NCI-H526 treated with DMSO at 0.1 percent for 48 hours (cell line): Measurements from ENCODE around the gene WDR7.

Experiments
- DNase-seq: peaks from one replicate; lab custom pipeline; 2025; lab: John Stamatoyannopoulos, UW

WDR7 gene

GRCh38 chr18:56937874-56938430, 286.8 kb downstream of the WDR7 start:
- no peak for DNase-seq

- DNase-seq = no peak
Observed at GRCh38 chr18:56945171-56946083, 294.3 kb downstream of the WDR7 start.

DNA sequence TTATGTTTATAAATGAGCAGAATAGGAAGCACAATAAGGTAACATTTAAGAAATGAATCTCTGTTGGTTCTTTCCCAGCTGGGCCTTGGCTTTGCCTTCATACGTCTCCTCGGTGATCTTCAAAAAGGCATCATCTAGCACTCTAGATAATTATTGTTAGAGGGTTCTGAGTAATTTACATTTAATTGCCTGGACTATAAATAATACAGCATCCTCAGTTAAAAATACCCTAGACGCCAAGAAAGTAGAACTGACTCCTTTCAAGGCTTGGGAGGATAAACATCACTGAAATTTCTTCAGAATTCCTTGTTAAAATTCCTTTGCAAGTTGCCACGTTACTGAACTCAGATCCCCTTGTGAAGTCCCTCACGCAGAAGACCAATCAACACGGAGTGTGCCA, 296.1 kb downstream of the WDR7 start:
- no peak for DNase-seq

DNA sequence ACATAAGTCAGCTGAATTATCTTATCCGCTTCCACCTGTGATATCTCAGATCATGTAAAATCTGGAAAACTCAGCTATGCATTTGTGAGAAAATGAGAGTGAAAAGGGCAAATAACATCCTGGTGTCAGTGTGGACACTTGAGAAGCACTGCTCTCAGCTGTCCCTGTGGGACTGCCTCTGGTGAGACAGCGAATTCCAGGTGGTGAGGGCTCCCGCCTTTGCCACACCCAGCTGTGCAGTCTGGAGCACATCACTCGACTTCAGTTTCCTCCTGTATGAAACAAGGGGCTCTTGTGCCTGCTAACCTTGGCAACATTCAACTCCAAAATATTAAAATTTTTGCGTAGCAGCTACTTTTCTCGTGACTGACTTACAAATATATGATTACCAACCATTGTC, 300.9 kb downstream of the WDR7 start:
- DNase-seq = peak; percentile 2

DNA sequence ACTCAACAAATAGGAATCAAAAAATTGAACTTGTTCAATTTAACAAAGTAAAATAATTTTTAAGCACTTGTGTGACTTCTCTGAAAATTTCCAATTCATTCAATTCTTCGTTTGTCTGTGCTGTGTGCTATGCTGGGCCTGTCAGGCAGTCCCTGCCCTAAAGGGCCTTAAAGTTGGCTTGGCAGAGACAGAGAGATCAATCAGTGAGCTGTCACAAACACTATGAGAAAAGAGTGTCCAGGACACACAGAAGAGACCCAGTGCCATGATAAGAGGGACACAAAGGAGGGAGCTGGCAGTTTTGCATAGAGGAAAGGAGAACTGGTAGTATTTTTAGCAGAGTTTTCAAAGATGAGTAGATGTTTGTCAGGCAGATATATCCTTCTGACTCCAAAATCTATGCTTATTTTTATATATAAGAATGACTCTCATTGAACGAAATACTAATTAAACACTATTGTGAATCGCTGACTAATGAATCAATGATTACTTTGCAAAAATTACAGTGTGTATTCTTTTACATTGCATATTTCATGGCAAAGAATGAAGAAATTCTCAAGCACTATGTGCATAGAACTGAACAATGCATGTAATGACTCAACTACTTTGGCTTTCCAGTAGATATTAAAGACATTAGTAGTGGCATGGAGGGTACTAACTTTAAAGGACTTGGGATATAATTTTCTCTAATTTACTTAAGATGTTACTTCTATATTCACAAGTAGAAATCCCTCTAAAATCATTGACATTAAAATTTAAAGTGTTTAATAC, 302.5 kb downstream of the WDR7 start:
- DNase-seq = no peak

DNA sequence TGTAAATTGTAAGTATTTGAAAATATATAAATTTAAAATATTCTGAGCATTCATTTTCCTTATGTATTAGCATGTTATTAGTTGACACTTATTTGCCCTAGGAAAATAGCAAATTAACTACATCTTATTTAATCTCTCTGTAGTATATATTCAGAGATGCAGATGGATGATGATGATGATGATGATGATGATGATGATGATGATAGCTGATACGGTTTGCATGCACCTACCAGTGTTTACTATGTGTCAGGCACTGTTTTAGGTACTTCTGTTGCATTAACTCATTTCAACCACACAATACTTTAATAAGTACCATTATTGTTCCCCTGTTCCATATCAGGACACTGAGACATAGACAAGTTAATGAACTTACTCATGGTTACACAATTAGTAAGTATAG, 304.3 kb downstream of the WDR7 start:
- no peak for DNase-seq

DNA sequence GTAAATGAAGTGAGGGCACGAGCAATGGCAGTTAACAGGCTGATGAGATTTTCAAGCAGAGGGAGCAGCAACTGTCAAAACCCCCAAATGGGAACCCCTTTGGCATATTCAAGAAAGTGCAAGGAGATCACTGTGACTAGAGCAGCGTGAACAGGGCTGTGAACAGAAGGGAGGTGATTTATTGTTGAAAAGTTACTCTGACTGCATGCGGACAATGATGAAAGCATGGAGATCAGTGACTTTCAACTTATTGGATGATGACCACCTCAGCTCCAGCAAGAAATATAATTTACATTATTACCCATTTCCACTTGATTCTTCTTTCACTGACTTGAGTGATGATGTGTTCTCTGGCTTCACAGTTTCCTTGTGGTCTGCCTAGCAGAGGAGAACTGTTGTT, 308.0 kb downstream of the WDR7 start:
- DNase-seq = no peak

GRCh38 chr18:56962322-56962721, 311.2 kb downstream of the WDR7 start:
- peak; percentile 44 for DNase-seq

DNA sequence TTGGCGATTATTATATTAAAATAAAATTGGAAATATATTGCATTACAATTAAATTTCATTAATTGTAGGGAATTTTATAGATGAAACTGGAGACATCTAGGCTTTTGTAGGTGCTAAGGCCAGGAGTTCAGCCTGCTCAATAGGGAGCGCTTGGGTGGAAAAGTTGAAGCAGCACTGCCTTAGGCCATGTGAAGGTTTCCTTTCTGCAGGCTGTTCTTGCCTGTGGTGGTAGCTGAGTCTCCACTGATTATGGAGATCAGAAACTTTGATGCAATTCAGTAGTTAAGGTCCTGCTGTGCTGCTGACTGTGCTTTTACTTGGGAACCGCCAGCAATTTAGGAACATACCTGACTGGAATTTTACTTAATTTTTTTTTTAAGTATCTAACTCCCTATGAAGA, 315.9 kb downstream of the WDR7 start:
- DNase-seq = no peak

DNA sequence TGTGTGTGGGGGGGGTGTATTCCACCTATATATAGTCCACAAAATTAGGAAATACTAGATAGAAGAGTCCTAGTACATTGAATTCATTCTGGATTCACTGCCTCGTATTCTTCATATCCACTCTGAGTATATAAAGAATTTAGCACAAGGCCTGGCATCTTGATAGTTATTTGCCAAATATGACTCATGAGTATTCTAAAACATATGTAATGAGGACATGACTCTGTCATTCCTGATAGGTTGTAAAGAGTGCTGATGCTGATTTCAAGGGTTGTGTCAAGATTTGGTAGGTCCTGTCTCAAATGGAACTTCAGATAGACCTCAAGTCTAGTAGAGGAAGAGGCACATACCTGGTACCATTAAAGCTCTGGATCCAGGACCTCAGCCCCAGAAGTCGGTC, 322.3 kb downstream of the WDR7 start:
- no peak for DNase-seq

DNA sequence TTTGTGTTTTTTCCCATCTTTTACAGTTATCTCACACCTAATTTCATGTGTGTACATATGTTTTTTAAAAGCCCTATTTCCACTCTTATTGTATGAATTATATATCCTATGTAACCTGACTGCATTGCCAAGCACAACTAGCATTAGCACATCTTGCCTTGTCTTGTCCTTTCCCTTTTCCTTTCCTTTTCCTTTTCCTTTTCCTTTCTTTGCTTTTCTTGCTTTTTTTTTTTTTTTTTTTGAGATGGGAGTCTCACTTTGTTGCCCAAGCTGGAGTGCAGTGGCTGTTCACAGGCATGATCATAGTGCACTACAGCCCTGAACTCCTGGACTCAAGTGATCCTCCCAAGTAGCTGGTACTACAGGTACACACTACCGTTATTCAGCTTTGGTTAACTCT, 323.0 kb downstream of the WDR7 start:
- no peak for DNase-seq

DNA sequence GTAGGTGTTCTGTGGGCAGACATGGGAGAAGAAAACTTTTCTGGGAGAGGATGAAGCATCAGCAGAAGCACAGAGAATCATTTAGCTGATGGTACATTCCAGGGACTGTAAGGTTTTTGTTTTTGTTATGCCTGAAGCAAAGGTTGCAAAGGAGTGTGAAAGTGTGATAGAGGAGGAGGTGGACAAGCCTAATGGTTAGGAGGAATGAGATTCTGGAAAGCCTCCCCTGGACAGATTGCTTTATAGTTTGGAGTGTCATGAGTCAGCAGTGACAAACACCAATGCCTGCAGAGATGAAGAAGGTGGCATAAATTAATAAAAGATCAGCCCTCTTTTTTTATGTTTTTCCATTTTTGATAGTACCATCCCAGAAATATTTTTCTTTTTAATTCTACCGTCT, 324.1 kb downstream of the WDR7 start:
- no peak for DNase-seq

- peak; percentile 95 for DNase-seq
Observed at GRCh38 chr18:56977309-56977708, 326.1 kb downstream of the WDR7 start.

DNA sequence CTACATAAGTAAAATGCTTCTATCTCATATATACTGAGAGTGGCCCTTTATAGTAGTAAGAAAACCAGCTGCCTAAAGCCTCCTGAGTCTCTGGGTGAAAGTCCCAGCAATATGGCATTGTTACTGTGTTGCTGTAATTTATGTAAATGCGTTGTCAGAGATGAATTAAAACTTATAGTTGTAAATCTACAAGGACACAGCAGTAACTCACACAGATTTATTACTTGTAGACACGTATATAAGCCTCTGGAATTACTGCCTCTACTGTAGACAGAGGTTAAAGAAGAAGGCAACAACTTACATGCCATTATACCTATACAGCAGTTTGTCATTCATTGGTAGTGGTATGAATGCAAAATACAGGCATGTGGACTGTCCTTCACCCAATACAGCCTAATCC, 326.6 kb downstream of the WDR7 start:
- peak; percentile 95 for DNase-seq

DNA sequence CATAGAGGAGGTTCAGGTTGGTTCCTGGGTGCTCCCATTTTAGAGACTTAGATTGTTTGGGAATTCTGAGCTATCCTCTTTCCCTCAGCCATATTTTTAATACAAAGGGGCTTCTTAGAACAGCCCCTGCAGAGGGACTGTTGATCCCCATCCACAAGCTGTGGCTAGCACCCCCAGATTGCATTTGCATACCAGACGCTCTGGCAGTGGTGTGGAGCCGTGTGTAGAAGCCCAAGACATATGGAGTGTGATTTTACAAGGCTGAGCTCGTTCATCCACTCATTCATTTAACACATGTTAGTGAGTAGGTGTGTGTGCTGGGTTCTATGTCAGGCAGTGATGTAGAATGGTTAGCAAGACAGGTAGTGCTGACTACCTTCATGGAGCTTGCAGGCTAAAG, 329.0 kb downstream of the WDR7 start:
- peak; percentile 23 for DNase-seq

DNA sequence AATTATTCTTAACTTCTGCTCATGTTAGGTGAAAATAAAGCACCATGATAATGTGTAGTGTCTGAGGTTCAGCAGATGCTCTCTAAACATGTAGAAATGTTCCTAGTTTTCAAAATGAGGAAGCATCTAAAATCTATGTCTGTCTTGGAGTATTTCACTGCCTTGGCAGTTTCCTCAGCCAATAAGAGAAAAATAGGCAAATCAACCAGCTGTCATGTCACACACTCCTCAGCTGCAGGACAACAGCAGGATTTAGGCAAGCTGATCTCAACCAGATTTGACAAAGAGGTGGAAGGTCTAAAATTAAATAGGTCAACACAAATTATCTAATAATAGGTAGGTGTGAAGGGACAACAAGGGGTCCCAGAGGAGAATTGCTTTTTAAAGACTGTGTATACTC, 331.6 kb downstream of the WDR7 start:
- DNase-seq = no peak

DNA sequence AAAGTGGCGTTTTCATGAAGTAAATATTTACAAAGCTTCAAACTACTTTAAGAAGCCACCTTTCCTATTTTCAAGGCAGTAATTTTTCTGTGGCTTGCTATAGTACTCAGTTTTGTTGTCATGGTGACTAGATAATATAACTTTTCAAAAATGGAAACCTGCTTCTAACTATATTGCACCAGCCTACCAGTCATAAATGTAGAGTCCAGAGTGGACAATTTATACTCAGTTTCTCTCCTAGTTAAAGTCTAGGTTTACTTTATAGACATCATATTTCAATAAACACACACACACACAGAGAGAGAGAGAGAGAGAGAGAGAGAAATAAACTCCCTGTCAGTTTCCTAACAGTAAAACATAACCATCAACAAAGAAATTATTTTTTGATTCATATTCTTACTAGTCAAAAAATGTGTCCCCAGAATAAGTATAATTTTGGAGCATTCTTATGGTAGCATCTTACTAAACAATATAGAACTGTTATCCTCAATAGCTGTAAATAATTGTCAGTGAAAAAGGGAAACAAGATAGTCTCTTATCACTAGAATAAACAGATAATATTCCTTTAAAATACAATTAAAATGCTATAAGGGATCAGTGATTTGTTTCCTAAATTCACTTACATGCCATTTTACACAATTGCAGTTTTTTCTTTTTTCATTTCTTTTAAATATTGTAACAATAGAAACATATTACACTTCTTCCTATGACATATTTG, 332.3 kb downstream of the WDR7 start:
- DNase-seq = no peak

DNA sequence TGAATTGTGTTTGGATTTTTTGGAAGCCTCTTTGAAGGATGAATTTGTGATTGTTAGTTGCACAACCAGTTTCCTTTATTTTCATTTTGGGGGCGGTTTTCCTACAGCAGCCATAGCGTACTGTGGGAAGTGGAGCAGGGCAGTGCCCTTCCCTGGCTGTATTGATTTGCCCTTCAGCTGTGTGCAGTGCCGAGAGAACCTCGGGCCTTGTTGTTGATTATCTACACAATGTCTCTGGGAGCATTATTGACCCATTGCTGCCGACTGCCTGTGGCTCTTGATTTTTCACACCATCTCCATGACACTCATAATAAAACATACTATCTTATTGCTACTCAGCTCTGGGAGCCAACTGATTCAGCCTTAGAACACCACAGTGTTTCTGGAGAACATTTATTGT, 333.6 kb downstream of the WDR7 start:
- DNase-seq = no peak

GRCh38 chr18:56986829-56987228, 335.7 kb downstream of the WDR7 start:
- no peak for DNase-seq

GRCh38 chr18:56987236-56987635, 336.1 kb downstream of the WDR7 start:
- no peak for DNase-seq

GRCh38 chr18:56988022-56988421, 336.9 kb downstream of the WDR7 start:
- no peak for DNase-seq

DNA sequence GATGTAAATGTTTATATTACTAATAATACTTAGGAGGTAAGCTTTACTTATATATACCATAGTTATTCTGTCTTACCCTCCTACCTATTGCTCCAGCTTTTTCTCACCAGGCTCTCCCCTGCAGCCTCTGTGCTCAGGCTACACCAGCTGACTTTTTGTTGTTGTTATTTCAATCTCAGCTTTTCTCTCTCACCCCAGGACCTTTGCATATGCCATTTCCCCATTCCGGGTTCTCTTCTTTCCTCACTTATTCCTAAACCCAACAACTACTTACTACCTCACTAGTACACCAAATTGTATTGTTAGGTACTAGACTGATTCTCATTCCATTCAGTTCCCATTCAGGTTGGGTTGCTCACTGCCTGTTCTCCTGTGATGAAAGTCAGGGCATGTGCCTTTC, 339.5 kb downstream of the WDR7 start:
- DNase-seq = no peak
